WTC11 (cell line): ENCODE results near the gene SPOCK1. TPM values are rescaled to one million over a fixed set of nuclear protein-coding genes. Genes with fewer than 3 reads are reported as not detected.
"Not testable (repeated sequence)": the region's sequence is repeated elsewhere in the genome, so short reads cannot be mapped to it uniquely, and the experiment has no call there.

Experiments
- ATAC-seq: fragments of 200-7000 bp; cut with Tn5 transposase; 2 replicates; pipeline ENCODE4 v1.10.0; 2021; ENCODE audit warnings: mild to moderate bottlenecking, moderate library complexity
- CTCF ChIA-PET: fragments of 300-600 bp; sonication (Branson Sonifier 250); formaldehyde crosslinking; loops from one replicate; lab custom pipeline; 2021; ENCODE audit warnings: antibody characterized with exemption; lab: Charles Lee
- POLR2A ChIA-PET: fragments of 350-600 bp; sonication (Branson Sonifier 250); formaldehyde crosslinking; loops from one replicate; lab custom pipeline; 2021; ENCODE audit warnings: antibody characterized with exemption; lab: Charles Lee
- DNase-seq: peaks from one replicate; pipeline ENCODE4 v3.0.0; 2021; ENCODE audit warnings: low spot score
- H3K27ac Mint-ChIP-seq: 2 replicates; pipeline ENCODE4 v1.8.0; 2021; ENCODE audit warnings: mixed read lengths
- H3K27me3 Mint-ChIP-seq: 2 replicates; pipeline ENCODE4 v1.8.0; 2021; ENCODE audit warnings: low read depth, mild to moderate bottlenecking, moderate library complexity, mixed read lengths
- H3K36me3 Mint-ChIP-seq: 2 replicates; pipeline ENCODE4 v1.8.0; 2021; ENCODE audit warnings: mixed read lengths
- H3K4me1 Mint-ChIP-seq: 2 replicates; pipeline ENCODE4 v1.8.0; 2022; ENCODE audit warnings: mixed read lengths
- H3K4me3 Mint-ChIP-seq: 2 replicates; pipeline ENCODE4 v1.8.0; 2021; ENCODE audit warnings: mild to moderate bottlenecking, moderate library complexity, mixed read lengths
- H3K9me3 Mint-ChIP-seq: 2 replicates; pipeline ENCODE4 v1.8.0; 2021; ENCODE audit warnings: mixed read lengths
- CREM ChIP-seq: sonication (generic); formaldehyde crosslinking; IDR thresholded peaks from 2 replicates; pipeline ENCODE4 v1.8.1; 2022; ENCODE audit warnings: mild to moderate bottlenecking, missing genetic modification reagents, moderate library complexity
- EMX1 ChIP-seq: fragments of 250-450 bp; sonication (Bioruptor Pico); IDR thresholded peaks from 2 replicates; pipeline ENCODE4 v1.8.0; 2021; ENCODE audit warnings: mild to moderate bottlenecking
- GABPB1 ChIP-seq: sonication (generic); formaldehyde crosslinking; IDR thresholded peaks from 2 replicates; pipeline ENCODE4 v1.8.1; 2023; ENCODE audit warnings: mild to moderate bottlenecking, missing genetic modification reagents
- GTF2I ChIP-seq: fragments of 250-450 bp; sonication (Bioruptor Pico); conservative IDR thresholded peaks from 2 replicates; pipeline ENCODE4 v1.4.0; 2021; ENCODE audit warnings: mild to moderate bottlenecking
- HMGA2 ChIP-seq: fragments of 250-450 bp; sonication (Bioruptor Pico); IDR thresholded peaks from 2 replicates; pipeline ENCODE4 v1.4.0; 2021; ENCODE audit warnings: mild to moderate bottlenecking, moderate library complexity
- JAZF1 ChIP-seq: fragments of 250-450 bp; sonication (Bioruptor Pico); IDR thresholded peaks from 2 replicates; pipeline ENCODE4 v1.9.0; 2021; ENCODE audit warnings: moderate library complexity, mild to moderate bottlenecking, inconsistent platforms
- MYBL2 ChIP-seq: sonication (generic); formaldehyde crosslinking; IDR thresholded peaks from 2 replicates; pipeline ENCODE4 v1.8.1; 2023; ENCODE audit warnings: mild to moderate bottlenecking, moderate library complexity, missing genetic modification reagents
- NR1H2 ChIP-seq: sonication (generic); formaldehyde crosslinking; IDR thresholded peaks from 2 replicates; pipeline ENCODE4 v1.9.0; 2021; ENCODE audit warnings: mild to moderate bottlenecking, moderate library complexity, missing genetic modification reagents
- PRRX2 ChIP-seq: fragments of 250-450 bp; sonication (Bioruptor Pico); IDR thresholded peaks from 2 replicates; pipeline ENCODE4 v1.8.0; 2021; ENCODE audit warnings: mild to moderate bottlenecking
- SMAD4 ChIP-seq: sonication (generic); formaldehyde crosslinking; IDR thresholded peaks from 2 replicates; pipeline ENCODE4 v1.8.0; 2022; ENCODE audit warnings: mild to moderate bottlenecking, missing genetic modification reagents
- SP1 ChIP-seq: sonication (generic); formaldehyde crosslinking; conservative IDR thresholded peaks from 2 replicates; pipeline ENCODE4 v1.8.1; 2022; ENCODE audit warnings: missing genetic modification reagents
- TEAD4 ChIP-seq: sonication (generic); formaldehyde crosslinking; IDR thresholded peaks from 2 replicates; pipeline ENCODE4 v1.8.0; 2022; ENCODE audit warnings: mild to moderate bottlenecking, missing genetic modification reagents
- ZNF416 ChIP-seq: fragments of 250-450 bp; sonication (Bioruptor Pico); IDR thresholded peaks from 2 replicates; pipeline ENCODE4 v1.9.0; 2021; ENCODE audit warnings: mild to moderate bottlenecking, inconsistent platforms
- total RNA-seq: library from RNA; stranded (reverse); gene quantifications from 3 replicates; pipeline ENCODE4 v1.2.3, GENCODE V29; 2021
- TF ChIP-seq, protein P1 (sequence below): sonication (generic); formaldehyde crosslinking; IDR thresholded peaks from 2 replicates; pipeline ENCODE4 v1.8.1; 2023; ENCODE audit warnings: mild to moderate bottlenecking, missing genetic modification reagents
- TF ChIP-seq, protein P2 (sequence below): sonication (generic); formaldehyde crosslinking; IDR thresholded peaks from 2 replicates; pipeline ENCODE4 v1.8.0; 2022; ENCODE audit warnings: missing genetic modification reagents
- TF ChIP-seq, protein P3 (sequence below): fragments of 250-450 bp; sonication (Bioruptor Pico); IDR thresholded peaks from 2 replicates; pipeline ENCODE4 v1.9.0; 2021; ENCODE audit warnings: moderate library complexity, mild to moderate bottlenecking, inconsistent platforms, borderline replicate concordance
- TF ChIP-seq, protein P4 (sequence below): fragments of 250-450 bp; sonication (Bioruptor Pico); IDR thresholded peaks from 2 replicates; pipeline ENCODE4 v1.8.0; 2021; ENCODE audit warnings: mild to moderate bottlenecking

The SPOCK1 gene
- total RNA-seq, 1 experiment from 2014 or later: 15.2 TPM

DNA sequence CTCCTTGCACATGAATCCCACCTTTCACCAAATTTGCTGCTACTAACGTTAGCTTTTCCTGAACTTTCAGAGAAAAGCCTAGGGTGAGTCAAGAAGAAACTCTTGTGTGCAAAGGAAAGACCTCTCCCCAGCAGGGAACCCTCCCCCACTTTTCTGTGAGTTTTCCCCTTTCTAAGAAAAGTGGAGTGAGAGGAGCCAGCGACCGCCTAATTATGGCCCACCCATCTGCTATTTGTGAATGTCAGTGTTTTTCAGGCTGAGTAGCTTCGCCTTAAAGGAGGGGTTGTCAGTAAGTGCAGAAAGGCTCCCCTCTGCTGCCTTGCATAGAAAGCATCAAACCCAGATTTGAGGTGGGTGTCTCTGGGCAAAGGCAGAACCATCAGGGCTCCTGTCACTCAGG is 46.8 kb upstream of the SPOCK1 start:
- TF ChIP-seq NR1H2 (CRISPR knock-in tag): no peak
- TF ChIP-seq SMAD4 (CRISPR knock-in tag): no peak
- TF ChIP-seq, protein P1, sequence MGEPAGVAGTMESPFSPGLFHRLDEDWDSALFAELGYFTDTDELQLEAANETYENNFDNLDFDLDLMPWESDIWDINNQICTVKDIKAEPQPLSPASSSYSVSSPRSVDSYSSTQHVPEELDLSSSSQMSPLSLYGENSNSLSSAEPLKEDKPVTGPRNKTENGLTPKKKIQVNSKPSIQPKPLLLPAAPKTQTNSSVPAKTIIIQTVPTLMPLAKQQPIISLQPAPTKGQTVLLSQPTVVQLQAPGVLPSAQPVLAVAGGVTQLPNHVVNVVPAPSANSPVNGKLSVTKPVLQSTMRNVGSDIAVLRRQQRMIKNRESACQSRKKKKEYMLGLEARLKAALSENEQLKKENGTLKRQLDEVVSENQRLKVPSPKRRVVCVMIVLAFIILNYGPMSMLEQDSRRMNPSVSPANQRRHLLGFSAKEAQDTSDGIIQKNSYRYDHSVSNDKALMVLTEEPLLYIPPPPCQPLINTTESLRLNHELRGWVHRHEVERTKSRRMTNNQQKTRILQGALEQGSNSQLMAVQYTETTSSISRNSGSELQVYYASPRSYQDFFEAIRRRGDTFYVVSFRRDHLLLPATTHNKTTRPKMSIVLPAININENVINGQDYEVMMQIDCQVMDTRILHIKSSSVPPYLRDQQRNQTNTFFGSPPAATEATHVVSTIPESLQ: no peak
- TF ChIP-seq JAZF1 (CRISPR knock-in tag): no peak
- TF ChIP-seq TEAD4 (CRISPR knock-in tag): no peak
- TF ChIP-seq EMX1 (CRISPR knock-in tag): no peak
- TF ChIP-seq, protein P2, sequence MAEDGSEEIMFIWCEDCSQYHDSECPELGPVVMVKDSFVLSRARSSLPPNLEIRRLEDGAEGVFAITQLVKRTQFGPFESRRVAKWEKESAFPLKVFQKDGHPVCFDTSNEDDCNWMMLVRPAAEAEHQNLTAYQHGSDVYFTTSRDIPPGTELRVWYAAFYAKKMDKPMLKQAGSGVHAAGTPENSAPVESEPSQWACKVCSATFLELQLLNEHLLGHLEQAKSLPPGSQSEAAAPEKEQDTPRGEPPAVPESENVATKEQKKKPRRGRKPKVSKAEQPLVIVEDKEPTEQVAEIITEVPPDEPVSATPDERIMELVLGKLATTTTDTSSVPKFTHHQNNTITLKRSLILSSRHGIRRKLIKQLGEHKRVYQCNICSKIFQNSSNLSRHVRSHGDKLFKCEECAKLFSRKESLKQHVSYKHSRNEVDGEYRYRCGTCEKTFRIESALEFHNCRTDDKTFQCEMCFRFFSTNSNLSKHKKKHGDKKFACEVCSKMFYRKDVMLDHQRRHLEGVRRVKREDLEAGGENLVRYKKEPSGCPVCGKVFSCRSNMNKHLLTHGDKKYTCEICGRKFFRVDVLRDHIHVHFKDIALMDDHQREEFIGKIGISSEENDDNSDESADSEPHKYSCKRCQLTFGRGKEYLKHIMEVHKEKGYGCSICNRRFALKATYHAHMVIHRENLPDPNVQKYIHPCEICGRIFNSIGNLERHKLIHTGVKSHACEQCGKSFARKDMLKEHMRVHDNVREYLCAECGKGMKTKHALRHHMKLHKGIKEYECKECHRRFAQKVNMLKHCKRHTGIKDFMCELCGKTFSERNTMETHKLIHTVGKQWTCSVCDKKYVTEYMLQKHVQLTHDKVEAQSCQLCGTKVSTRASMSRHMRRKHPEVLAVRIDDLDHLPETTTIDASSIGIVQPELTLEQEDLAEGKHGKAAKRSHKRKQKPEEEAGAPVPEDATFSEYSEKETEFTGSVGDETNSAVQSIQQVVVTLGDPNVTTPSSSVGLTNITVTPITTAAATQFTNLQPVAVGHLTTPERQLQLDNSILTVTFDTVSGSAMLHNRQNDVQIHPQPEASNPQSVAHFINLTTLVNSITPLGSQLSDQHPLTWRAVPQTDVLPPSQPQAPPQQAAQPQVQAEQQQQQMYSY (CRISPR knock-in tag): no peak
- TF ChIP-seq PRRX2 (CRISPR knock-in tag): no peak
- TF ChIP-seq, protein P3, sequence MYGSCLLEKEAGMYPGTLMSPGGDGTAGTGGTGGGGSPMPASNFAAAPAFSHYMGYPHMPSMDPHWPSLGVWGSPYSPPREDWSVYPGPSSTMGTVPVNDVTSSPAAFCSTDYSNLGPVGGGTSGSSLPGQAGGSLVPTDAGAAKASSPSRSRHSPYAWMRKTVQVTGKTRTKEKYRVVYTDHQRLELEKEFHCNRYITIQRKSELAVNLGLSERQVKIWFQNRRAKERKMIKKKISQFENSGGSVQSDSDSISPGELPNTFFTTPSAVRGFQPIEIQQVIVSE: no peak
- TF ChIP-seq, protein P4, sequence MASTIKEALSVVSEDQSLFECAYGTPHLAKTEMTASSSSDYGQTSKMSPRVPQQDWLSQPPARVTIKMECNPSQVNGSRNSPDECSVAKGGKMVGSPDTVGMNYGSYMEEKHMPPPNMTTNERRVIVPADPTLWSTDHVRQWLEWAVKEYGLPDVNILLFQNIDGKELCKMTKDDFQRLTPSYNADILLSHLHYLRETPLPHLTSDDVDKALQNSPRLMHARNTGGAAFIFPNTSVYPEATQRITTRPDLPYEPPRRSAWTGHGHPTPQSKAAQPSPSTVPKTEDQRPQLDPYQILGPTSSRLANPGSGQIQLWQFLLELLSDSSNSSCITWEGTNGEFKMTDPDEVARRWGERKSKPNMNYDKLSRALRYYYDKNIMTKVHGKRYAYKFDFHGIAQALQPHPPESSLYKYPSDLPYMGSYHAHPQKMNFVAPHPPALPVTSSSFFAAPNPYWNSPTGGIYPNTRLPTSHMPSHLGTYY (CRISPR knock-in tag): no peak
- no peak for TF ChIP-seq CREM
- ATAC-seq: no peak

DNA sequence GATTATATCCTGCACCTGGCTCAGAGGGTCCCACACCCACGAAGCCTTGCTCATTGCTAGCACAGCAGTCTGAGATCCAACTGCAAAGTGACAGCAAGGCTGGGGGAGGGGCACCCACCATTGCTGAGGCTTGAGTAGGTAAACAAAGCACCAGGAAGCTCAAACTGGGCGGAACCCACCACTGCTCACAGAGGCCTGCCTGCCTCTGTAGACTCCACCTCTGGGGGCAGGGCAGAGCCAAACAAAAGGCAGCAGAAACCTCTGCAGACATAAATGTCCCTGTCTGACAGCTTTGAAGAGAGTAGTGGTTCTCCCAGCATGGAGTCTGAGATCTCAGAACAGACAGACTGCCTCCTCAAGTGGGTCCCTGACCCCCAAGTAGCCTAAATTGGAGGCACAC is 36.3 kb upstream of the SPOCK1 start:
- H3K4me1 Mint-ChIP-seq, ATAC-seq, H3K27ac Mint-ChIP-seq, POLR2A ChIA-PET, DNase-seq, CTCF ChIA-PET, H3K4me3 Mint-ChIP-seq: not testable (repeated sequence)
- Mint-ChIP-seq H3K36me3 (peaks cover 41% of the 10 kb centered on the region), H3K27me3 (peaks cover 26% of the 10 kb centered on the region), H3K9me3 (peaks cover 53% of the 10 kb centered on the region)

More for the DNA sequence above, 46.8 kb upstream of the SPOCK1 start:
- ChIA-PET POLR2A (no interaction called here), CTCF (interaction anchor here (0.7 kb wide), 1 partner anchor 201 kb away, joined by 3 read pairs; no protein-coding TSS in a partner anchor)
- Mint-ChIP-seq H3K36me3 (no peaks in the 10 kb centered on the region; the same call in 1 of the 2 replicates), H3K4me3 (no peak overlapping the region), H3K27me3 (peaks cover 14% of the 10 kb centered on the region), H3K4me1 (no peaks in the 10 kb centered on the region), H3K9me3 (peaks cover 41% of the 10 kb centered on the region), H3K27ac (no peak overlapping the region)
- DNase-seq: no peak

DNA sequence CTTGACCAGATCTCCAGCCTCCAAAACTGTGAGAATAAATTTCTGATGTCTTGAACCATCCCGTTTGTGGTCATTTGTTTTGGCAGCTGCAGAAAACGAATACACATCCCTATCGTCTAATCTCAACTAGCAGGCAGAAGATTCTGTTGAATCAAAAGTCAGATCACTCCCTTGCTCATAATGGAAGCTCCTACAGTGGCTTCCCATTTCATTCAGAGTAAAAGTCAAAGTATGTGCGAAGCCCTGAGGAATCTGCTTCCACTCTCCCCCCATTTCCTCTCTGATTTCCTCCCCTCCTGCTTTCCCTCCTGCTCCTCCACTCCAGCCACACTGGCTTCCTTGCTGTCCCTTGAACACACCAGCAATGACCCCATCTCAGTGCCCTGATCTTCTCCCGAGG is 34.8 kb upstream of the SPOCK1 start:
- Mint-ChIP-seq H3K27me3 (peaks cover 22% of the 10 kb centered on the region), H3K4me3 (no peak overlapping the region)

More for the DNA sequence above, 34.8 kb upstream of the SPOCK1 start:
- peaks cover 36% of the 10 kb centered on the region for H3K36me3 Mint-ChIP-seq
- no peak for DNase-seq
- ATAC-seq: no peak
- H3K4me1 Mint-ChIP-seq: no peaks in the 10 kb centered on the region
- peaks cover 48% of the 10 kb centered on the region for H3K9me3 Mint-ChIP-seq
- TF ChIP-seq ZNF416 (CRISPR knock-in tag) (no peak), HMGA2 (CRISPR knock-in tag) (no peak), GTF2I (CRISPR knock-in tag) (no peak), SP1 (CRISPR knock-in tag) (no peak), GABPB1 (CRISPR knock-in tag) (no peak), MYBL2 (no peak), SMAD4 (CRISPR knock-in tag) (no peak)
- ChIA-PET POLR2A (no interaction called here), CTCF (no interaction called here)
- H3K27ac Mint-ChIP-seq: no peak overlapping the region
